CD8-positive, alpha-beta memory T cell (primary cell): ENCODE data around the gene CREM. TPM values are rescaled to one million over a fixed set of nuclear protein-coding genes. Genes with fewer than 3 reads are reported as not detected.

Source experiments
- CTCF ChIA-PET: fragments of 350-600 bp; sonication (Branson Sonifier 250); formaldehyde crosslinking; loops from one replicate; lab custom pipeline; 2021; ENCODE audit warnings: antibody characterized with exemption; lab: Charles Lee
- POLR2A ChIA-PET: fragments of 350-600 bp; sonication (Branson Sonifier 250); formaldehyde crosslinking; loops from one replicate; lab custom pipeline; 2021; ENCODE audit warnings: antibody characterized with exemption; lab: Charles Lee
- DNase-seq, 5 donors: peaks; one replicate each; pipeline versions ENCODE4 v3.0.0 to v3.0.0-alpha.2; 2020 to 2022; ENCODE audit warnings: mixed read lengths in 1 of 5
- H3K27ac ChIP-seq: one replicate; pipeline ENCODE4 v1.7.0; 2013; ENCODE audit warnings: low read depth, mild to moderate bottlenecking, low read length, moderate library complexity
- H3K27me3 ChIP-seq: 2 replicates; pipeline ENCODE4 v1.7.0; 2013; ENCODE audit warnings: low read length, mild to moderate bottlenecking; ENCODE audit not compliant: insufficient read depth, poor library complexity, severe bottlenecking
- H3K36me3 ChIP-seq: 2 replicates; pipeline ENCODE4 v1.7.0; 2013; ENCODE audit warnings: mild to moderate bottlenecking, low read length, moderate library complexity; ENCODE audit not compliant: insufficient read depth
- H3K4me1 ChIP-seq: 2 replicates; pipeline ENCODE4 v1.7.0; 2013; ENCODE audit warnings: mild to moderate bottlenecking, low read length, moderate library complexity; ENCODE audit not compliant: insufficient read depth
- H3K4me3 ChIP-seq: 2 replicates; pipeline ENCODE4 v1.7.0; 2013; ENCODE audit warnings: mild to moderate bottlenecking, low read length
- H3K9me3 ChIP-seq: 2 replicates; pipeline ENCODE4 v1.7.0; 2013; ENCODE audit warnings: mild to moderate bottlenecking, low read length
- H3K27ac Mint-ChIP-seq, 8 donors: one replicate each; pipeline ENCODE4 v1.8.0; 2020 to 2021; ENCODE audit warnings: mixed read lengths in 8 of 8, mild to moderate bottlenecking in 6 of 8, inconsistent platforms in 3 of 8, moderate library complexity in 3 of 8
- H3K27me3 Mint-ChIP-seq, 2 donors: one replicate each; pipeline ENCODE4 v1.8.0; 2020 to 2021; ENCODE audit warnings: mixed read lengths in 2 of 2, mild to moderate bottlenecking in 1 of 2, moderate library complexity in 1 of 2
- H3K36me3 Mint-ChIP-seq, 3 donors: one replicate each; pipeline ENCODE4 v1.8.0; 2020 to 2021; ENCODE audit warnings: mixed read lengths in 3 of 3, inconsistent platforms in 1 of 3, mild to moderate bottlenecking in 1 of 3
- H3K4me1 Mint-ChIP-seq, 3 donors: one replicate each; pipeline ENCODE4 v1.8.0; 2020 to 2021; ENCODE audit warnings: mixed read lengths in 3 of 3, inconsistent platforms in 1 of 3, mild to moderate bottlenecking in 1 of 3
- H3K4me3 Mint-ChIP-seq, 7 donors: one replicate each; pipeline ENCODE4 v1.8.0; 2020 to 2021; ENCODE audit warnings: mixed read lengths in 7 of 7, mild to moderate bottlenecking in 6 of 7, moderate library complexity in 4 of 7, inconsistent platforms in 2 of 7
- H3K9me3 Mint-ChIP-seq, 5 donors: one replicate each; pipeline ENCODE4 v1.8.0; 2020 to 2022; ENCODE audit warnings: mixed read lengths in 5 of 5, mild to moderate bottlenecking in 3 of 5, moderate library complexity in 2 of 5, inconsistent platforms in 1 of 5
- polyA plus RNA-seq: library from polyadenylated mRNA; unstranded; fragments of 300-500 nt; fragmentation: Illumina TruSeq; gene quantifications from one replicate; pipeline ENCODE4 v1.2.3, GENCODE V29; 2021
- total RNA-seq, 2 experiments: library from RNA; stranded (reverse); gene quantifications; one replicate each; pipeline ENCODE4 v1.2.3, GENCODE V29; 2021

CREM gene
- total and polyA plus RNA-seq, 3 experiments from 2014 or later, result 29.4 to 134 (median 132) TPM

- no peaks in the 10 kb centered on the region for H3K9me3 Mint-ChIP-seq
- H3K4me3 ChIP-seq, result no peak overlapping the region
- POLR2A ChIA-PET, result interaction anchor here (0.8 kb wide), 1 partner anchor 9 kb away, joined by 3 read pairs; no protein-coding TSS in a partner anchor
These were observed 9.7 kb downstream of the CREM start for GRCh38 chr10:35136263-35136815.

GRCh38 chr10:35140126-35140525, 13.5 kb downstream of the CREM start:
- peaks cover 0 to 5% (median 0%) of the 10 kb centered on the region in 3 donors for H3K36me3 Mint-ChIP-seq
- Histone ChIP-seq H3K4me3 (no peak overlapping the region), H3K9me3 (no peaks in the 10 kb centered on the region), H3K36me3 (no peaks in the 10 kb centered on the region), H3K27ac (no peak overlapping the region), H3K27me3 (no peaks in the 10 kb centered on the region), H3K4me1 (peaks cover 18% of the 10 kb centered on the region)
- H3K27ac Mint-ChIP-seq, result no peak overlapping the region
- ChIA-PET POLR2A (no interaction called here), CTCF (no interaction called here)
- DNase-seq, result no peak
- no peak overlapping the region for H3K4me3 Mint-ChIP-seq
- peaks cover 17 to 25% (median 23%) of the 10 kb centered on the region in 3 donors for H3K4me1 Mint-ChIP-seq
- no peaks in the 10 kb centered on the region for H3K27me3 Mint-ChIP-seq
- H3K9me3 Mint-ChIP-seq, result no peaks in the 10 kb centered on the region

More at GRCh38 chr10:35136263-35136815, 9.7 kb downstream of the CREM start:
- no peak overlapping the region for H3K27ac ChIP-seq
- H3K27me3 ChIP-seq, result no peaks in the 10 kb centered on the region
- peaks cover 0 to 2% of the 10 kb centered on the region in 2 donors for H3K27me3 Mint-ChIP-seq
- no peak for DNase-seq
- no peaks in the 10 kb centered on the region for H3K36me3 ChIP-seq
- peak overlapping the region; percentile 52 to 79 (median 71) for H3K4me3 Mint-ChIP-seq
- CTCF ChIA-PET, result interaction anchor here (1.5 to 6.4 kb wide), 2 partner anchors 59 kb away, joined by 5 to 41 read pairs; no protein-coding TSS in a partner anchor
- H3K9me3 ChIP-seq, result no peaks in the 10 kb centered on the region
- peak overlapping the region; percentile 74 to 97 (median 92) for H3K27ac Mint-ChIP-seq
- H3K36me3 Mint-ChIP-seq, result no peaks in the 10 kb centered on the region
- H3K4me1 Mint-ChIP-seq, result peaks cover 28 to 41% (median 41%) of the 10 kb centered on the region in 3 donors
- H3K4me1 ChIP-seq, result peaks cover 38% of the 10 kb centered on the region

GRCh38 chr10:35140727-35141126, 14.1 kb downstream of the CREM start:
- Histone ChIP-seq H3K27me3 (no peaks in the 10 kb centered on the region), H3K4me3 (no peak overlapping the region), H3K27ac (no peak overlapping the region), H3K4me1 (peaks cover 12% of the 10 kb centered on the region), H3K9me3 (no peaks in the 10 kb centered on the region), H3K36me3 (no peaks in the 10 kb centered on the region)
- no peak for DNase-seq
- Mint-ChIP-seq H3K27me3 (peaks cover 0 to 3% of the 10 kb centered on the region in 2 donors), H3K36me3 (peaks cover 0 to 5% (median 0%) of the 10 kb centered on the region in 3 donors), H3K9me3 (no peaks in the 10 kb centered on the region), H3K27ac (no peak overlapping the region), H3K4me3 (no peak overlapping the region), H3K4me1 (peaks cover 11 to 20% (median 18%) of the 10 kb centered on the region in 3 donors)
- CTCF ChIA-PET, result no interaction called here
- POLR2A ChIA-PET, result no interaction called here

GRCh38 chr10:35150308-35150707, 23.7 kb downstream of the CREM start:
- Histone ChIP-seq H3K27me3 (no peaks in the 10 kb centered on the region), H3K36me3 (no peaks in the 10 kb centered on the region), H3K9me3 (no peaks in the 10 kb centered on the region), H3K4me1 (peaks cover 17% of the 10 kb centered on the region), H3K27ac (no peak overlapping the region), H3K4me3 (no peak overlapping the region)
- Mint-ChIP-seq H3K27me3 (peaks cover 0 to 1% of the 10 kb centered on the region in 2 donors), H3K27ac (peak overlapping the region; percentile 79 to 98 (median 96)), H3K9me3 (no peaks in the 10 kb centered on the region), H3K4me1 (peaks cover 23 to 38% (median 30%) of the 10 kb centered on the region in 3 donors), H3K36me3 (peaks cover 1 to 6% (median 5%) of the 10 kb centered on the region in 3 donors), H3K4me3 (peak overlapping the region in 4 of 7 donors; percentile 16 to 64 (median 56))
- ChIA-PET CTCF (interaction anchor here (1.2 to 3.5 kb wide), 4 partner anchors 15 to 69 kb away, joined by 3 to 14 read pairs (median 5); no protein-coding TSS in a partner anchor), POLR2A (interaction anchor here (0.6 to 2.3 kb wide), 3 partner anchors 21 to 44 kb away, joined by 3 to 14 read pairs (median 4); partner anchors contain the start of gene CREM)
- no peak for DNase-seq

GRCh38 chr10:35152992-35153391, 26.3 kb downstream of the CREM start:
- peak overlapping the region in 2 of 8 donors; percentile 75 to 86 for H3K27ac Mint-ChIP-seq
- no peak overlapping the region for H3K4me3 ChIP-seq
- DNase-seq, result no peak
- H3K27ac ChIP-seq, result no peak overlapping the region
- H3K36me3 Mint-ChIP-seq, result peaks cover under 1 to 8% (median 6%) of the 10 kb centered on the region in 3 donors
- H3K4me1 ChIP-seq, result peaks cover 17% of the 10 kb centered on the region
- POLR2A ChIA-PET, result no interaction called here
- H3K9me3 Mint-ChIP-seq, result no peaks in the 10 kb centered on the region
- no peak overlapping the region for H3K4me3 Mint-ChIP-seq
- no peaks in the 10 kb centered on the region for H3K27me3 ChIP-seq
- H3K9me3 ChIP-seq, result no peaks in the 10 kb centered on the region
- peaks cover 19 to 38% (median 30%) of the 10 kb centered on the region in 3 donors for H3K4me1 Mint-ChIP-seq
- no peaks in the 10 kb centered on the region for H3K27me3 Mint-ChIP-seq
- CTCF ChIA-PET, result interaction anchor here (1.7 kb wide), 1 partner anchor 26 kb away, joined by 3 read pairs; the partner anchor contains the start of gene CREM
- H3K36me3 ChIP-seq, result no peaks in the 10 kb centered on the region

- H3K36me3 ChIP-seq, result no peaks in the 10 kb centered on the region
- no peak overlapping the region for H3K27ac ChIP-seq
- H3K4me1 Mint-ChIP-seq, result peaks cover 17 to 32% (median 28%) of the 10 kb centered on the region in 3 donors
- H3K27ac Mint-ChIP-seq, result peak overlapping the region in 6 of 8 donors; percentile 23 to 86 (median 44)
- H3K27me3 ChIP-seq, result no peaks in the 10 kb centered on the region
- no peaks in the 10 kb centered on the region for H3K27me3 Mint-ChIP-seq
- DNase-seq, result no peak
- CTCF ChIA-PET, result interaction anchor here (1.3 to 1.7 kb wide), 2 partner anchors 26 to 27 kb away, joined by 3 read pairs; partner anchors contain the start of gene CREM
- peaks cover 1 to 13% (median 6%) of the 10 kb centered on the region in 3 donors for H3K36me3 Mint-ChIP-seq
- H3K9me3 ChIP-seq, result no peaks in the 10 kb centered on the region
- no peaks in the 10 kb centered on the region for H3K9me3 Mint-ChIP-seq
- no peak overlapping the region for H3K4me3 ChIP-seq
- POLR2A ChIA-PET, result interaction anchor here (0.5 kb wide), 1 partner anchor 17 kb away, joined by 7 read pairs; no protein-coding TSS in a partner anchor
- H3K4me1 ChIP-seq, result peaks cover 17% of the 10 kb centered on the region
- no peak overlapping the region for H3K4me3 Mint-ChIP-seq
These were observed 27.1 kb downstream of the CREM start for GRCh38 chr10:35153716-35154115.

- POLR2A ChIA-PET, result interaction anchor here (0.6 kb wide), 1 partner anchor 248 kb away, joined by 3 read pairs; no protein-coding TSS in a partner anchor
- CTCF ChIA-PET, result interaction anchor here (1.0 kb wide), 1 partner anchor 35 kb away, joined by 3 read pairs; no protein-coding TSS in a partner anchor
These were observed 34.1 kb downstream of the CREM start for GRCh38 chr10:35160743-35161142.

GRCh38 chr10:35161906-35162305, 35.3 kb downstream of the CREM start:
- no peaks in the 10 kb centered on the region for H3K4me1 ChIP-seq
- POLR2A ChIA-PET, result no interaction called here
- no peaks in the 10 kb centered on the region for H3K36me3 ChIP-seq
- CTCF ChIA-PET, result no interaction called here
- no peak overlapping the region for H3K4me3 Mint-ChIP-seq
- H3K9me3 ChIP-seq, result no peaks in the 10 kb centered on the region
- peaks cover 0 to 19% (median 12%) of the 10 kb centered on the region in 3 donors for H3K36me3 Mint-ChIP-seq
- no peaks in the 10 kb centered on the region for H3K9me3 Mint-ChIP-seq
- no peak for DNase-seq
- no peak overlapping the region for H3K27ac ChIP-seq
- H3K4me1 Mint-ChIP-seq, result no peaks in the 10 kb centered on the region
- H3K4me3 ChIP-seq, result no peak overlapping the region
- no peaks in the 10 kb centered on the region for H3K27me3 Mint-ChIP-seq
- H3K27me3 ChIP-seq, result no peaks in the 10 kb centered on the region
- peak overlapping the region in 3 of 8 donors; percentile 11 to 64 (median 52) for H3K27ac Mint-ChIP-seq

More at GRCh38 chr10:35160743-35161142, 34.1 kb downstream of the CREM start:
- H3K4me3 Mint-ChIP-seq, result no peak overlapping the region
- H3K4me1 Mint-ChIP-seq, result no peaks in the 10 kb centered on the region
- no peaks in the 10 kb centered on the region for H3K9me3 Mint-ChIP-seq
- no peaks in the 10 kb centered on the region for H3K27me3 ChIP-seq
- H3K27ac ChIP-seq, result no peak overlapping the region
- no peaks in the 10 kb centered on the region for H3K36me3 ChIP-seq
- H3K27me3 Mint-ChIP-seq, result no peaks in the 10 kb centered on the region
- DNase-seq, result no peak
- no peak overlapping the region for H3K4me3 ChIP-seq
- H3K27ac Mint-ChIP-seq, result no peak overlapping the region
- peaks cover 0 to 19% (median 12%) of the 10 kb centered on the region in 3 donors for H3K36me3 Mint-ChIP-seq
- H3K4me1 ChIP-seq, result no peaks in the 10 kb centered on the region
- H3K9me3 ChIP-seq, result no peaks in the 10 kb centered on the region
